Umbilical cord (tissue), 2 donors: ENCODE data around the gene SIRT7. TPM values are rescaled to one million over a fixed set of nuclear protein-coding genes. Genes with fewer than 3 reads are reported as not detected.

Experiments
- DNase-seq: peaks from one replicate; pipeline ENCODE4 v3.0.0-alpha.2; 2015; ENCODE audit warnings: low spot score
- total RNA-seq: library from RNA; depleted of rRNA; stranded (reverse); fragments of >200 nt; gene quantifications from one replicate; pipeline ENCODE4 v1.2.3, GENCODE V29; 2014; ENCODE audit warnings: low replicate concordance; ENCODE audit not compliant: insufficient read depth

Gene SIRT7
- total RNA-seq, 1 donor from 2014 or later = 9.9 TPM

DNA sequence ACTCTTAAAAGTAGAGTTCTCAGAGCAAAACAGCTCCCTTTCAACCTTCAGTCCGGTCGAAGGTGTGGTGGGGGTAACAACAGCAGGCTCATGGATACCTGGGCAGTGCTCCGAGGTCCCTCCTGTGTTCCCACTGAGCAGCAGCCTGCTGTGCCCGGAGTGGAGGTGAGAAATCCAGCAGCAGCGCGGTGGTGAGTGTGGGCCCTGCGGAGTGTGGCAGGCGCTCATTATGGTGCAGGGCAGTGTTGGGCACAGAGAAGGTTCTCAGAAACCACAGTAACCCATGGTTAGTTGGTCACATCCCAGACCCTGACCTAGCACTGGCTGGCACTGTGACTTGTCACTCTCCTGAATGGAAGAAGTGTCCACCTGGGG lies 52.6 kb downstream of the SIRT7 start:
- no peak for DNase-seq

DNA sequence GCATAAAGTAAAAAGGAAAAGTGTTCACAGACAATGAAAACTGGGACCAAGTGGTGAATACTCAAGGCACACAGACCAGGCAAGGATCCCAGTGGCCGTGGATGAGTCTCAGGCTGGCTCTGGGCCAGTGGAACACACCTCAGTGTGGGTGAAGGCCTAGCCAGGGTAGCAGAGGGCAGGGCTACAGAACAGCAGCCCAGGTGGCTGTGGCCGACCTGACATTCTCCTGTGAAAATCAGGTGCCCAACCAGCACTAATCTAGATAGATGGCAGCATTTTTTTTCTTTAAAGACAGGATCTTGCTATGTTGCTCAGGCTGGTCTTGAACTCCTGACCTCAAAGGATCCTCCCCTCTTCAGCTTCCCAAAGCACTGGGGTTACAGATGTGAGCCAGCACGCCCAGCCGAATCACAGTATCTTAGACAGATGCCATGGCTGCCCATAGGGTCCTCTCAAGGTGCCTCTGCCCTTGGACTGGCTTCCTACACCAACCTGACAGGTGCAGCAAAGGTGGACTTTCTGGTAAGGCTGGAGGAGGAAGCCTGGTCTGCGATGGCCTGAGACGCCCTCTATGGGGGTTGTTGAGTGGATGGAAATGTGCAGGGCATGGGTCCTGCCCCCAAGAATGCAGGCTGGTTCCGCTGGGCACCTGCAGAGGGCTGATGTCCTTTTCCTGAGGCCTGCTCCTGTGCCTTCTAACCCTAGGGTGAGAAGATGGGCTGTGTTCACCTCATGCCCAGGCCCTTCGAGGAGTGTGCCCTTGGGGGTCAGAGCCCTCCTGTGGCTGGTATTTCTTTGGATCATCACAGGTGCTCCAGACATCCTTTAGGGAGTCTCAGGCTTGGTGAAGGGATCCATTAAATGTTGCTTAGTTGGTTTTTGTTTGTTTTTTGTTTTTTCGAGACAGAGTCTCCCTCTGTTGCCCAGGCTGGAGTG lies 53.9 kb downstream of the SIRT7 start:
- DNase-seq = no peak

DNA sequence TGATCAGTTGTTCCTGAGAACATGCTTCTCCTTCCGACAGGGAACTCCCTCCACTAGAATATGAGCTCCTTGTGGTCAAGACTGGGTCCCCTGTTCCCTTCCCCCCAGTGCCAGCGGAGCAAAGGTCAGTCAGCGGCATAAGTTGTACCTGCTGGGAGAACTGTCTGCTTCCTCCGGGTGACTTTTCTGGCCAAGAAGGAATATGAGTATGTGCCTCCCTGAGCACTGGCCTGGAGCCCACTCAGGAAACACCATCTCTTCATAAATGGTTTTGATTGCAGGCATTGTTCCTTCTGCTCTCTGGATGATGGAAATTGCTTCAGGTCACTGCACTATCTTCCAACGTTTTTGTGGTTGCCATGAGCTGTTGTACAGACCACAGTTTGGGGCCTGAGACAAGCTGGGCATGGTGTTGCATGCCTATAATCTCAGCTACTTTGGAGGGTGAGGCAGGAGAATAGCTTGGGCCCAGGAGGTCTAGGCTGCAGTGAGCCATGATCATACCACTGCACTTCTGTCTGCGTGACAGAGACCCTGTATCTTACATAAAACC lies 54.8 kb downstream of the SIRT7 start:
- no peak for DNase-seq

Other genes with a start within 250 kb of the SIRT7 start
- gene ARL16, start 234.4 kb downstream of the SIRT7 start, total RNA-seq = 21.2 TPM
- gene HGS, start 234.2 kb downstream of the SIRT7 start, total RNA-seq = 48.9 TPM
- not detected for gene MRPL12, start 214.8 kb downstream of the SIRT7 start, total RNA-seq
- 3.1 TPM for gene SLC25A10, start 205.9 kb downstream of the SIRT7 start, total RNA-seq
- 2.9 TPM for gene GCGR, start 114.0 kb downstream of the SIRT7 start, total RNA-seq
- 64.0 TPM for gene MCRIP1, start 84.9 kb downstream of the SIRT7 start, total RNA-seq
- 4.1 TPM for gene PPP1R27, start 83.1 kb downstream of the SIRT7 start, total RNA-seq
- gene P4HB, start 57.6 kb downstream of the SIRT7 start, total RNA-seq = 844 TPM
- 57.5 TPM for gene ARHGDIA, start 46.8 kb downstream of the SIRT7 start, total RNA-seq
- 96.8 TPM for gene ALYREF, start 26.6 kb downstream of the SIRT7 start, total RNA-seq
- 103 TPM for gene ANAPC11, start 26.5 kb downstream of the SIRT7 start, total RNA-seq
- 1.4 TPM for gene NPB, start 15.9 kb downstream of the SIRT7 start, total RNA-seq
- gene PCYT2, start 6.8 kb downstream of the SIRT7 start, total RNA-seq = 21.2 TPM
- 8.4 TPM for gene MAFG, start 9.6 kb upstream of the SIRT7 start, total RNA-seq
- 77.5 TPM for gene PYCR1, start 19.1 kb upstream of the SIRT7 start, total RNA-seq
- 0.72 TPM for gene MYADML2, start 29.1 kb upstream of the SIRT7 start, total RNA-seq
- gene NOTUM, start 43.0 kb upstream of the SIRT7 start, total RNA-seq = not detected
- 24.1 TPM for gene ASPSCR1, start 59.5 kb upstream of the SIRT7 start, total RNA-seq
- gene CENPX, start 104.7 kb upstream of the SIRT7 start, total RNA-seq = 1.2 TPM
- 4.6 TPM for gene LRRC45, start 105.1 kb upstream of the SIRT7 start, total RNA-seq
- gene RAC3, start 113.5 kb upstream of the SIRT7 start, total RNA-seq = 8.7 TPM
- 22.4 TPM for gene DCXR, start 119.5 kb upstream of the SIRT7 start, total RNA-seq
- 33.2 TPM for gene RFNG, start 133.6 kb upstream of the SIRT7 start, total RNA-seq
- 39.7 TPM for gene GPS1, start 133.7 kb upstream of the SIRT7 start, total RNA-seq
- gene DUS1L, start 147.6 kb upstream of the SIRT7 start, total RNA-seq = 83.3 TPM
- 14.2 TPM for gene FASN, start 180.1 kb upstream of the SIRT7 start, total RNA-seq